Peyer's patch (tissue), 4 donors: ENCODE data around the gene HHIPL1. TPM values are rescaled to one million over a fixed set of nuclear protein-coding genes. Genes with fewer than 3 reads are reported as not detected.

Source experiments
- DNase-seq, 3 donors: peaks; one replicate each; pipeline ENCODE4 v3.0.0-alpha.2; 2017 to 2019
- H3K27ac ChIP-seq, 4 donors: fragments of 200-600 bp; sonication (generic); one replicate each; pipeline ENCODE4 v1.5.1; 2016 to 2019
- H3K27me3 ChIP-seq, 2 donors: fragments of 200-600 bp; sonication (generic); one replicate each; pipeline ENCODE4 v1.5.1; 2019
- H3K36me3 ChIP-seq, 3 donors: fragments of 200-600 bp; sonication (generic); one replicate each; pipeline ENCODE4 v1.5.1; 2016 to 2019
- H3K4me1 ChIP-seq, 4 donors: fragments of 200-600 bp; sonication (generic); one replicate each; pipeline ENCODE4 v1.5.1; 2016 to 2019
- H3K4me3 ChIP-seq, 4 donors: fragments of 200-600 bp; sonication (generic); 1 replicate in 3 of 4; 2 replicates in 1 of 4; pipeline ENCODE4 v1.5.1; 2016 to 2019; ENCODE audit warnings: mild to moderate bottlenecking in 1 of 4
- H3K9me3 ChIP-seq, 4 donors: fragments of 200-600 bp; sonication (generic); one replicate each; pipeline ENCODE4 v1.5.1; 2016 to 2019; ENCODE audit warnings: mild to moderate bottlenecking in 1 of 4
- POLR2A ChIP-seq, 2 donors: fragments of 450-650 bp; IDR thresholded peaks; one replicate each; pipeline ENCODE4 v1.5.1; 2017; ENCODE audit warnings: antibody characterized with exemption in 2 of 2, mild to moderate bottlenecking in 2 of 2, moderate library complexity in 2 of 2
- total RNA-seq, 4 donors: library from RNA; depleted of rRNA; stranded (reverse); fragments of >200 nt; gene quantifications; one replicate each; pipeline ENCODE4 v1.1.0, GENCODE V29; 2016
- TF ChIP-seq, protein P1 (sequence below), 6 experiments: fragments of 450-650 bp in 4 of 6; fragments of 200-600 bp in 2 of 6; sonication (generic) in 1 of 6; IDR thresholded peaks; one replicate each; pipeline ENCODE4 v1.5.1; 2017 to 2019; ENCODE audit warnings: antibody characterized with exemption in 6 of 6, mild to moderate bottlenecking in 3 of 6, moderate library complexity in 1 of 6

The HHIPL1 gene
- total RNA-seq, 4 donors from 2014 or later, result 0.88 to 2.5 (median 1.0) TPM

- H3K4me3 ChIP-seq, result no peak overlapping the region
- H3K4me1 ChIP-seq, result peaks cover 0 to 8% (median 0%) of the 10 kb centered on the region in 4 donors
- no peaks in the 10 kb centered on the region for H3K27me3 ChIP-seq
- H3K27ac ChIP-seq, result no peak overlapping the region
- DNase-seq, result no peak
- TF ChIP-seq, protein P1, sequence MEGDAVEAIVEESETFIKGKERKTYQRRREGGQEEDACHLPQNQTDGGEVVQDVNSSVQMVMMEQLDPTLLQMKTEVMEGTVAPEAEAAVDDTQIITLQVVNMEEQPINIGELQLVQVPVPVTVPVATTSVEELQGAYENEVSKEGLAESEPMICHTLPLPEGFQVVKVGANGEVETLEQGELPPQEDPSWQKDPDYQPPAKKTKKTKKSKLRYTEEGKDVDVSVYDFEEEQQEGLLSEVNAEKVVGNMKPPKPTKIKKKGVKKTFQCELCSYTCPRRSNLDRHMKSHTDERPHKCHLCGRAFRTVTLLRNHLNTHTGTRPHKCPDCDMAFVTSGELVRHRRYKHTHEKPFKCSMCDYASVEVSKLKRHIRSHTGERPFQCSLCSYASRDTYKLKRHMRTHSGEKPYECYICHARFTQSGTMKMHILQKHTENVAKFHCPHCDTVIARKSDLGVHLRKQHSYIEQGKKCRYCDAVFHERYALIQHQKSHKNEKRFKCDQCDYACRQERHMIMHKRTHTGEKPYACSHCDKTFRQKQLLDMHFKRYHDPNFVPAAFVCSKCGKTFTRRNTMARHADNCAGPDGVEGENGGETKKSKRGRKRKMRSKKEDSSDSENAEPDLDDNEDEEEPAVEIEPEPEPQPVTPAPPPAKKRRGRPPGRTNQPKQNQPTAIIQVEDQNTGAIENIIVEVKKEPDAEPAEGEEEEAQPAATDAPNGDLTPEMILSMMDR (IDR thresholded peaks at IDR 0.05), result no peak
- H3K36me3 ChIP-seq, result no peaks in the 10 kb centered on the region
- H3K9me3 ChIP-seq, result no peaks in the 10 kb centered on the region
These were observed 22.1 kb downstream of the HHIPL1 start for GRCh38 chr14:99667045-99667444.

DNA sequence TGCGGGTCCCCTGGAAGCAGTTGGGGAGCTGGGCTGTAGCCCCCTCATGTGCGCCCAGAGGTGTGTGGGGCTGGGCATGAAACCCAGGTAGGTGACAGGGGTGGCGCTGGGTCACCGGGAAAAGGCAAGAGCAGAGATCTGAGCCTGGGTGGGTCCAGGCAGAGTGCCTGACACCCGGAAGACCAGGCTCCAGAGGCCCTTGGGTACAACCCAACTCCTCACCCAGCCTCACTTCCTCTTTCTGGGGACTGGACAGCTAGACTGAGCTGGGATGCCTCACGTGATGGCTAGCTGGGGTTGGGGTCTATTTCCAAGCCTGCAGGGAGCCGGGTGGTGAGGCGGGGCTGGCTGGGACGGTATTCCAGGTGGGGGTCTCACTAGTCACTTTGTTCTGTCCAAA, 22.9 kb downstream of the HHIPL1 start:
- H3K4me3 ChIP-seq, result no peak overlapping the region
- no peak overlapping the region for H3K27ac ChIP-seq
- peaks cover 0 to 15% (median 0%) of the 10 kb centered on the region in 4 donors for H3K4me1 ChIP-seq
- no peaks in the 10 kb centered on the region for H3K27me3 ChIP-seq
- TF ChIP-seq POLR2A (IDR thresholded peaks at IDR 0.05), result no peak
- TF ChIP-seq, protein P1 (IDR thresholded peaks at IDR 0.05), result no peak
- no peaks in the 10 kb centered on the region for H3K9me3 ChIP-seq
- no peak for DNase-seq
- H3K36me3 ChIP-seq, result no peaks in the 10 kb centered on the region

- DNase-seq, result no peak
- no peaks in the 10 kb centered on the region for H3K36me3 ChIP-seq
These were observed 23.7 kb downstream of the HHIPL1 start for GRCh38 chr14:99668307-99669295.

GRCh38 chr14:99670361-99671234, 25.7 kb downstream of the HHIPL1 start:
- Histone ChIP-seq H3K4me1 (peaks cover 0 to 15% (median 0%) of the 10 kb centered on the region in 4 donors), H3K27ac (no peak overlapping the region), H3K9me3 (no peaks in the 10 kb centered on the region), H3K36me3 (no peaks in the 10 kb centered on the region), H3K27me3 (no peaks in the 10 kb centered on the region), H3K4me3 (no peak overlapping the region)
- DNase-seq, result no peak
- TF ChIP-seq, protein P1 (IDR thresholded peaks at IDR 0.05), result no peak
- TF ChIP-seq POLR2A (IDR thresholded peaks at IDR 0.05), result no peak

More at GRCh38 chr14:99668307-99669295, 23.7 kb downstream of the HHIPL1 start:
- H3K4me3 ChIP-seq, result no peak overlapping the region
- no peak for TF ChIP-seq POLR2A (IDR thresholded peaks at IDR 0.05)
- TF ChIP-seq, protein P1 (IDR thresholded peaks at IDR 0.05), result no peak
- H3K4me1 ChIP-seq, result peaks cover 0 to 15% (median 0%) of the 10 kb centered on the region in 4 donors
- H3K27ac ChIP-seq, result no peak overlapping the region
- H3K27me3 ChIP-seq, result no peaks in the 10 kb centered on the region
- H3K9me3 ChIP-seq, result no peaks in the 10 kb centered on the region
